WTC11 (cell line): ENCODE measurements around the gene LMBR1.

ENCODE experiments used
- ZNF423 ChIP-seq: fragments of 250-450 bp; sonication (Bioruptor Pico); IDR thresholded peaks from 2 replicates; pipeline ENCODE4 v2.1.2; 2022; ENCODE audit warnings: mild to moderate bottlenecking, moderate library complexity
- TF ChIP-seq, protein P1 (sequence below): fragments of 200-600 bp; IDR thresholded peaks from 2 replicates; pipeline ENCODE4 v1.8.0; 2022; ENCODE audit warnings: antibody characterized with exemption
- TF ChIP-seq, protein P2 (sequence below): sonication (generic); formaldehyde crosslinking; IDR thresholded peaks from 2 replicates; pipeline ENCODE4 v1.8.1; 2023; ENCODE audit warnings: mild to moderate bottlenecking, moderate library complexity, missing genetic modification reagents
- TF ChIP-seq, protein P3 (sequence below): sonication (generic); formaldehyde crosslinking; IDR thresholded peaks from 2 replicates; pipeline ENCODE4 v1.8.1; 2022; ENCODE audit warnings: low read depth, mild to moderate bottlenecking, moderate library complexity, missing genetic modification reagents, borderline replicate concordance

DNA sequence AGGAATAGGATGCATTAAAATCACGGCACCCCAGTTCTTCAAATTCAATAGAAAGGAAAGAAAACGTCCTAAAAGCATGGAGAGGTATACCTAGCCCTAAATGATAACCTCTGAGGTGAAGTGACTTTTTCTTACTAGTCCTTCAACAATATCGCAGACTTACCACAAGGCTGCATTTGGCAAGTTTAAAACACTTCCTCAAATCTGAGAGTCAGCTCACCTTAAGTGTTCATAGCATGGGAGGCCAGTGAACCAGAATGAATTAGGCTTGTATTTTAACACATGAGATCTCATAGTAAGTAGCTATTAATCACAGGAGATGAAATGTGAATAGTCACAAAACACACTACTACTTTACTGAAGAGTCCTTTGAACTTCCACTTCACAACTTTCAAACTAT is 128.2 kb downstream of the LMBR1 start:
- TF ChIP-seq, protein P1, sequence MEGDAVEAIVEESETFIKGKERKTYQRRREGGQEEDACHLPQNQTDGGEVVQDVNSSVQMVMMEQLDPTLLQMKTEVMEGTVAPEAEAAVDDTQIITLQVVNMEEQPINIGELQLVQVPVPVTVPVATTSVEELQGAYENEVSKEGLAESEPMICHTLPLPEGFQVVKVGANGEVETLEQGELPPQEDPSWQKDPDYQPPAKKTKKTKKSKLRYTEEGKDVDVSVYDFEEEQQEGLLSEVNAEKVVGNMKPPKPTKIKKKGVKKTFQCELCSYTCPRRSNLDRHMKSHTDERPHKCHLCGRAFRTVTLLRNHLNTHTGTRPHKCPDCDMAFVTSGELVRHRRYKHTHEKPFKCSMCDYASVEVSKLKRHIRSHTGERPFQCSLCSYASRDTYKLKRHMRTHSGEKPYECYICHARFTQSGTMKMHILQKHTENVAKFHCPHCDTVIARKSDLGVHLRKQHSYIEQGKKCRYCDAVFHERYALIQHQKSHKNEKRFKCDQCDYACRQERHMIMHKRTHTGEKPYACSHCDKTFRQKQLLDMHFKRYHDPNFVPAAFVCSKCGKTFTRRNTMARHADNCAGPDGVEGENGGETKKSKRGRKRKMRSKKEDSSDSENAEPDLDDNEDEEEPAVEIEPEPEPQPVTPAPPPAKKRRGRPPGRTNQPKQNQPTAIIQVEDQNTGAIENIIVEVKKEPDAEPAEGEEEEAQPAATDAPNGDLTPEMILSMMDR, result no peak
- TF ChIP-seq, protein P2, sequence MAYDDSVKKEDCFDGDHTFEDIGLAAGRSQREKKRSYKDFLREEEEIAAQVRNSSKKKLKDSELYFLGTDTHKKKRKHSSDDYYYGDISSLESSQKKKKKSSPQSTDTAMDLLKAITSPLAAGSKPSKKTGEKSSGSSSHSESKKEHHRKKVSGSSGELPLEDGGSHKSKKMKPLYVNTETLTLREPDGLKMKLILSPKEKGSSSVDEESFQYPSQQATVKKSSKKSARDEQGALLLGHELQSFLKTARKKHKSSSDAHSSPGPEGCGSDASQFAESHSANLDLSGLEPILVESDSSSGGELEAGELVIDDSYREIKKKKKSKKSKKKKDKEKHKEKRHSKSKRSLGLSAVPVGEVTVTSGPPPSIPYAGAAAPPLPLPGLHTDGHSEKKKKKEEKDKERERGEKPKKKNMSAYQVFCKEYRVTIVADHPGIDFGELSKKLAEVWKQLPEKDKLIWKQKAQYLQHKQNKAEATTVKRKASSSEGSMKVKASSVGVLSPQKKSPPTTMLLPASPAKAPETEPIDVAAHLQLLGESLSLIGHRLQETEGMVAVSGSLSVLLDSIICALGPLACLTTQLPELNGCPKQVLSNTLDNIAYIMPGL (CRISPR knock-in tag), result no peak
- TF ChIP-seq, protein P3, sequence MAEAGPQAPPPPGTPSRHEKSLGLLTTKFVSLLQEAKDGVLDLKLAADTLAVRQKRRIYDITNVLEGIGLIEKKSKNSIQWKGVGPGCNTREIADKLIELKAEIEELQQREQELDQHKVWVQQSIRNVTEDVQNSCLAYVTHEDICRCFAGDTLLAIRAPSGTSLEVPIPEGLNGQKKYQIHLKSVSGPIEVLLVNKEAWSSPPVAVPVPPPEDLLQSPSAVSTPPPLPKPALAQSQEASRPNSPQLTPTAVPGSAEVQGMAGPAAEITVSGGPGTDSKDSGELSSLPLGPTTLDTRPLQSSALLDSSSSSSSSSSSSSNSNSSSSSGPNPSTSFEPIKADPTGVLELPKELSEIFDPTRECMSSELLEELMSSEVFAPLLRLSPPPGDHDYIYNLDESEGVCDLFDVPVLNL (CRISPR knock-in tag), result no peak
- no peak for TF ChIP-seq ZNF423 (CRISPR knock-in tag)
